GM12872 (cell line): Measurements from ENCODE around the gene SLAMF9.

Experiments
- TF ChIP-seq, protein P1 (sequence below): IDR thresholded peaks from 3 replicates; pipeline ENCODE4 v1.5.1; 2011; ENCODE audit warnings: low read depth, mild to moderate bottlenecking, low read length, moderate library complexity; ENCODE audit not compliant: insufficient read depth

Gene SLAMF9

DNA sequence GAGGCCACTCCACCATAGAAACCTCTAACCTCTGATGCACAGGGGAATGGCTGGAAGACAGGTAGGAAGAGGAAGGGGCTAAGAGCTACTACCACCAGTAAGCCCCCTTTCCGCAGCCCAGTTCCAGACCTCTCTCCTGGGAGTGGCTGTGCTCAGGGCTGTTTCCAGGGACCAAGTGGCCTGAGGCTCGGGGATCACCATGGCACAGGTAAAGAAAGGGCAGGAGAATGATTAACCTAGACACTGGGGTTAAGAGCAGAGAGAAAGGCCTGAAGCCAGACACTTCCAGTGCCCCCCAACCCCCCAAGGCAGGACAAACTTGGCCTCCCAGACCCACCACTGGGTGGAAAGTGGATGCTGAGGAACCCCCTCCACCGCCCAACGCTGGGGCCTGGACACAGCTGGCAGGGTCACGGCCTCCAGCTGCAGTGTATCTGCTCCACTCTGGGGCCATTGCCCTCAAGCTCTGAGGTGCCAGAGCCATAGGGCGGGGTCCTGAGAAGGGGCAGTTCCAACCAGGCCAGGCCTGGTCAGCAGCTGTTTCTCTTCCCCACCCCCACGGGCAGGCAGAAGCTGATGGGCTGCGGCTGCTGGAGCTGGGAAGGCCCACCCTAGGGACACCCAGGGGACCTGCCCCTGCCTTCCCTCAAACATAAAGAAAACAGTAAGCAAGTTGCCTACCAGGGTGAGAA lies 31.4 kb downstream of the SLAMF9 start:
- TF ChIP-seq, protein P1, sequence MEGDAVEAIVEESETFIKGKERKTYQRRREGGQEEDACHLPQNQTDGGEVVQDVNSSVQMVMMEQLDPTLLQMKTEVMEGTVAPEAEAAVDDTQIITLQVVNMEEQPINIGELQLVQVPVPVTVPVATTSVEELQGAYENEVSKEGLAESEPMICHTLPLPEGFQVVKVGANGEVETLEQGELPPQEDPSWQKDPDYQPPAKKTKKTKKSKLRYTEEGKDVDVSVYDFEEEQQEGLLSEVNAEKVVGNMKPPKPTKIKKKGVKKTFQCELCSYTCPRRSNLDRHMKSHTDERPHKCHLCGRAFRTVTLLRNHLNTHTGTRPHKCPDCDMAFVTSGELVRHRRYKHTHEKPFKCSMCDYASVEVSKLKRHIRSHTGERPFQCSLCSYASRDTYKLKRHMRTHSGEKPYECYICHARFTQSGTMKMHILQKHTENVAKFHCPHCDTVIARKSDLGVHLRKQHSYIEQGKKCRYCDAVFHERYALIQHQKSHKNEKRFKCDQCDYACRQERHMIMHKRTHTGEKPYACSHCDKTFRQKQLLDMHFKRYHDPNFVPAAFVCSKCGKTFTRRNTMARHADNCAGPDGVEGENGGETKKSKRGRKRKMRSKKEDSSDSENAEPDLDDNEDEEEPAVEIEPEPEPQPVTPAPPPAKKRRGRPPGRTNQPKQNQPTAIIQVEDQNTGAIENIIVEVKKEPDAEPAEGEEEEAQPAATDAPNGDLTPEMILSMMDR = no peak

DNA sequence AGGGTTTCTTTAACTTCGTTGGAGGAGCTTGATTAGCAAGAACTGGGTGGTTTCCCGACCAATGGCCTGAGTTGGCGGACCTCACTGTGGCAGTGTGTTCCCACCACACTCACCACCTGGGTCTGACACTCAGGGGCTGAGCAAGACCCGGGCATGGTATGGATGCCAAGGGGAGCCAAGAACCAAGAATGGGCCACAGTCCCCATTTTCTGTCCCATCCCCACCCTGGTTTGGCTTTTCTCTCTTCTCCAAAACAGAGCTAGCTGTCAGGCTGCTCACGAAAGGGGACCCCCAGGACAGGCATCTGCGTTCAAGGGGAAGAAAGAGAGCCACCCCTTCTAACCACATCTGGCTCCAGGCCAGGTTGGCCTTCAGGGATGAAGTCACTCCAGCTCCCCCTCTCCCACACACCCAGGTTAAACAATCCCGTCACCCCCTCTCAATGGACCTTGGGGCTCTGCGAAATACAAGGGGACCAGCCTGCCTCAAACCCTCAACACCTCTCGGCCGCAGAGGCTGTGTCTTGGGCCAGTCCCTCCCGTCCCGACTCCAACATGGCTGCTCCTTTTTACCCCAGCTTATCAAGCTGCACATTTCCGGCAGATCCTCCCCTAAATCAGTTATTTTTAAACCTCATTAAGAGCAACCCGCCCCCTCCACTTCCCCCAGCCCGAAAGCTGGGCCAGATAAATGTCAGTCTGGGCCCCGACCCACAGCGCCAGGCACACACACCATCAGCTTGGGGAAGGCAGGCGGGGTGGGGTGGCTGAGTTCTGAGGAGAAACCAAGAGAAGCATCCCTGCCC lies 32.1 kb downstream of the SLAMF9 start:
- TF ChIP-seq, protein P1 = no peak

DNA sequence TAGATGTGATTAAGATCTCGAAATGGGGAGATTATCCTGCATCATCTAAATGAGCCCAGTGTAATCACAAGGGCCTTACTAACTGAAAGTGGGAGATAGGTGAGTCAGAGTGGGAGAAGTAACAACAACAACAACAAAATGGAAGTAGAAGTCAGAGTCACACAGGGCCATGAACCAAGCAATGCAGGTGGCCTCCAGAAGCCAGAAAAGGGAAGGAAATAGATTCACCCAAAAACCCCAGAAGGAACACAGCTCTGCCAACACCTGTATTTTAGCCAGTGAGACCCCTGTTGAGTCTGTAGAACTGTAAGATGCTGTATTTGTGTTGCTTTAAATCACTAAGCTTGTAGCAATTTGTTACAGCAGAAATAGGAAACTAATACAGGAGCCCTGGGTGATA lies 32.8 kb downstream of the SLAMF9 start:
- TF ChIP-seq, protein P1 = no peak

- TF ChIP-seq, protein P1 = no peak
Observed at GRCh38 chr1:159920651-159921050, 33.4 kb downstream of the SLAMF9 start.

DNA sequence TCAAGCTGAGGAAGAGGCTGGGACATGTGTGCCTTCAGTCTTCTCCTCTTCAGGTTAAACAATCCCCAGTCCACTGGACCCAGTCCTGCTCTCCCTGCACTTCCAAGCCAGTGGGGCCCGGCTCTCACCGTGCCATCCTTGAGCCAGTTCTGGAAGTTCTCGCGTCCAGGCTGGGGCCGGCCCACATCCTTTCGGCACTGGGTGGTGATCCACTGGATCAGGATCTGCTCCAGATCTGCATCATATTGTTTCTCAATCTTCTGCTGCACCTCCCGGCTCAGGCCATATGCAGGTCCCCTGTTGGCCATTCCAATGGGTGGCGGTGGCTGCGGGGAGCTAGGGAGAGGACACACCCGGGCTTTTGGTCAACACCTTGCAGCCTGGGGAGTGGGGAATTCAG lies 33.8 kb downstream of the SLAMF9 start:
- TF ChIP-seq, protein P1 = no peak

DNA sequence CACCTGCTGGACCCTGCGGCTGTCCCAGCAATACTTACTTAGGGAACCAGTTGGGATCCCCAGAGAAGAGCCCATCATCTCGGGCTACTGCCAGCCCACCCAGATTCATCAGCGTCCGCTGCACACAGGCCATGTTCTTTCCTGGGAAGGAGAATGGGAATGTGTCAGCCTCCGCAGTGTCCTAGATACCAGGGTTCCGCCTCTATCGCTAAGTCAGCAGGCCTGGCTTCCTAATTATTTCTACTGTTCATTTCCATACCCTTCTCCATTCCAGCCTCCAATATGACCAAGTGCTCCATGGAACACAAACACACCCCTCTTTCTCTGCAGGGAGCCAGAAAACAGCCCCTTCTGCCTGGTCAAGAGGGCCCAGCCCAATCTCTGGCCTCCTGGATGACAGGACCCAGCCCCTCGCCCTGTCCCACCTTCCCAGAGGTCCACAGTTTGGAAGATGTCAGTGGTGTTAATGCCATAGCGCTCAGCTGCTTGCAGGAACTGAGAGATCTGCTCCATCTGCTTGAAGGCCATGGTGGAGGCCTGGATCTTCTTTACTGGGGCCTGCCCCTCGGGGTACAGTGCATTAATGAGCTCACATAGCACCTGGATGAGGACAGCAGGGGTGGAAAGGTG lies 34.7 kb downstream of the SLAMF9 start:
- TF ChIP-seq, protein P1 = no peak
